HG03159 (cell line): ENCODE results near the gene TAX1BP1.

Source experiments
- ATAC-seq: cut with Tn5 transposase; IDR thresholded peaks from one replicate; pipeline ENCODE4 v1.9.1; 2021; ENCODE audit warnings: mild to moderate bottlenecking, moderate library complexity; ENCODE audit not compliant: unreplicated experiment

Gene TAX1BP1

DNA sequence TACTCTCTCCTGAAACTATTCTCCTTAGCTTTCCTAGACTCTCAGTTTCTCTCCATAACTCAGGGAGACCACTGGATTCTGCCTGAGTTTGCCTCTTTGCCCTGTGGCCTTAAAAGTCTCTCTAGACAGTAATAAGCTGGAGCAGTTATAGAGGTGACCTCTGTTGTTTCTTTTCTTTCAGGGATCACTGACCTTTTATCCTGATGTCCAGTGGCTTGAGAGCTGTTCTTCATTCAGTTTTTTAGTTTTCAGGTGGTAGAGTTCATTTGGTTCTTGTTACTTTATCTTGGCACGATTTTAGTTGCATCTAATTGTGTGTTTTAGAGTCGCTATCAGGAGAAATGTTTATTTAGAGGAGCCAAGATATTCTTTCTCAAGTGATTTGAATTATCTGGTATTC lies 37.7 kb downstream of the TAX1BP1 start:
- ATAC-seq: no peak

DNA sequence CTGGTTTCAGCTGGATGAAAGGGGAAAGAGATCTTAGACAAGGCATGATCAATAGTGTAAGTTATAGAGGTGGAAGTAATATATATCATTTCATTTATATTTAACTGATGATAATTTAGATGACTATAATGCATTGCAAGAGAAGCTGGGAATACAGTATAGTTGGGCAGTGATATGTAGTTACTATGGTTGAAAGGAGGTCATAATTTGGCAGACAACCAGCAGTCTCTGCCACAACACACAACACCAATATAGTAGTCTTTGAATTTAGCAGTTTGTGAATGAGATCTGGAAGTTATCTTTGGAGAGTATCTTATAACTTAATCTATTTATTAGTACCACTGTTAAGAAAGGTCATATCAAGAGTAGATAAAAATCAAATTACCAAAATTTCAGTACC lies 39.9 kb downstream of the TAX1BP1 start:
- ATAC-seq: no peak

DNA sequence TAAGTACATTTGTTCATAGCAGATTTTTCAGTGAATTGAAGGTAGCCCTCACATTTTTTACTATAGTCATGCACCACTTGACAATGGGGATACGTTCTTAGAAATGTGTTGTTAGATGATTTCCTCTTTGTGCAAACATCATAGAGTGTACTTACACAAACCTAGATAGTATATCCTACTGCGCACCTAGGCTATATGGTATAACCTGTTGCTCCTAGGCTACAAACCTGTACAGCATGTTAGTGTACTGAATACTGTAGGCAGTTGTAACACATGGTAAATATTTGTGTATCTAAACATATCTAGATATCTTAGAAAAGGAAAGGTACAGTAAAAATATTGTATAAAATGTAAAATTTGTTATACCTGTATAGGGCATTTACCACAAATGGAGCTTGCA lies 41.2 kb downstream of the TAX1BP1 start:
- ATAC-seq: no peak

DNA sequence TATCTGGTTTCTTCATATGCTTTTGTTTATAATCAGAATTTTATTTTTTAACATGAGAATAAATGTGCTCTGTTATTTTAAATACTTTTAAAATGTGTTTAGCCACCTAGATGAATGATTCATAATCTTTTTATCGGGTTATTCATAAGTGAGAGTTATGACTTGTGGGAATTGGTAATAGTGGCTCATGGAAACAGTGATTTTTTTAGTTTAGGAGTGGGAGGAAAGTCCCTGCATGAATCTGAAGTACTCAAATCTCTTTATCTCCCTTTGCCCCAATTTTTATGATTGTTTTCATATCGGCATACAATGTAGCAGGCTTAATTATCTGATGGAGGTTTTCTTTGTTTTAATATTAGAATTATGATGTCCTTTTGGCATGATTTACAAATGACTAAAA lies 42.9 kb downstream of the TAX1BP1 start:
- ATAC-seq: no peak

DNA sequence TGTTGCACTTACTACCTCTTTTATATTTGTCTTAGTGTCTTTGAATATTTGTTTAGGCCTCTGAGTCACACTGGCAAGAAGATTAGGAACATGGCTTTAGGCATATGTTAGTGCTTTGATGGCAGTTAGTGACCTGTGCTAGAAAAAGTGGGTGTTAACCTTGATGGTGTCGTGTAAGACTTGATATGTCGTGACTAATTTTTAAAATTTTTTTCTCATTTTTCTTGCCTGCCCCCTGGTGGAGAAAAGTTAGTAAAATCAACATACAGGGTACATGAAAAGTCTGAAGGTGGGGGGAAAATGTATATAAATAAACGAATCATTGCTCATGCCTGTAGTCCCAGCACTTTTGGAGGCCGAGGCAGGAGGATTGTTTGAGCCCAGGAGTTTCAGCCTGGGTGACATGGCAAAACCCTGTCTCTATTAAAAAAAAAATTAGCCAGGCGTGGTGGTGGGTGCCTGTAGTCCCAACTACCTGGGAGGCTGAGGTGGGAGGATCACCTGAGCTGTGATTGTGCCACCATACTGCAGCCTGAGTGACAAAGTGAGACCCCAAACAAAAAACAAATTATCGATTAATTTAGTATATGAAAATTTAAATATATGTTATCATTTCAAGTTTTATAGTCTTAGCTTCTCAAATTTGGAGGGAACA lies 44.6 kb downstream of the TAX1BP1 start:
- ATAC-seq: no peak

DNA sequence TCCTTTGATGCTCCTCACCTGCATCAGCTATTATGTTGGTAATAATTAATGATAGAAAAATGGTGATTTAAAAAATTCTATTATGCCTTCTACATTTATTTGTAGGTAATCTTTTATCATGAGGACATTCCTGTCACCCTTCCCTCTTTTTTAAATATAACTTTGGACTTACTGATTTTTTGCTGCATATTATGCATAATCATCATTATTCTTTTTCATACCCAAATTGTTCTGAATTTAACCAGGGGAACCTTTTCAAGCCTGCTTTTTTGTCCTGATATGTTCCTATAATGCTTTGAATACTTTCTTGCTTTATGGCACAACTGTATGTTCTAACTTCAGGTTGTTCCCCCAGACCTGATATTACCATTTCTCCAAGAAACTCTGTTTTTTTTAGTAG lies 48.5 kb downstream of the TAX1BP1 start:
- no peak for ATAC-seq

DNA sequence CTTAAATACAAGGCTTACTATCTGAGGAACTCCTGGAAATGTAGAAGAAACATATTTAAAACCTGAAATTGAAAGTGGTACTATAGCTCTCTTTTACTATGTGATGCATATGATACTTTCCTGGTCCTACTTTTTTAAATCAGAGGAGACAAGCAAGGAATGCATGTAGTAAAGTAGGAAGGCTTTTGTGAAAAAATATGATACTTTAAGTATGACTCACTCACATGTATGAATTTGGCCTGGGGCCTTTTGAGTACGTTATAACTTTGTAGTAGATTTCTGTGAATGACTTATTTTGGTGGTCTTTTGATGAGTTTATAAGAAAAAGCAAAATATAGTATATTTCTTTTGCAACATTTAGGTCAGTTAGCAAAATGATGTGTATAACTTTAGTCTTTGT lies 53.8 kb downstream of the TAX1BP1 start:
- ATAC-seq: no peak

DNA sequence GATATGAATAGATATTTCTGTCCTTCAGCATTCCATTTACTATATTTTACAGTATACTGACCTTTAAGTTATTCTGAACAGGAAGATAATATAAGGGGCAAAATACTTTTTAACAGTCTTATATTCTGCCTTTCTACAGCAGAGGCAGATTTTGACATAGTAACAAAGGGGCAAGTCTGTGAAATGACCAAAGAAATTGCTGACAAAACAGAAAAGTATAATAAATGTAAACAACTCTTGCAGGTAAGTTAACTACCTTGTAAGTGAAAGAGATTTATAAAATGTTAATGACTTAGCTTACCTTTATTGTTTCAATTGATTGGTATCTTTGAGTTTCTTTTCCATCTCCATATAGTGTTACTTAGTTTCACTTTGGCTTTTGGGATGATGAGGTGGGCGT lies 56.0 kb downstream of the TAX1BP1 start:
- no peak for ATAC-seq

DNA sequence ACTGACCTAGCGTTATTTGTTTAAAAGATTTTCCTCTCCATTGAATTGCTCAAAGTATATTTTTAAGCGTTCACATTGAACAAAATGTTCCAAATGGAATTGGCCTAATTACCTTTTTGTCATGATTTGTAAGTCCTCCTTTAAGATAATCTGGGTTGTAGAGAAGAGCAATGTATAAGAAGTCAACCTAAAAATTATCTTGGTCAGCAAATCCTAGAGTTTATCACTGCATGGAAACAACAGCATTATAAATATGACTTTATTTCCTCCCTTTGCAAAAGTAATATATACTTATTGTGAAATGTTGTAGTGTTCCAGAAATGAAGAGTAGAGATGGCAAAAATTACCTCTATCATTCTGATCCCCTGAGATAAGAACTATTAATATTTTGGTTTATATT lies 59.2 kb downstream of the TAX1BP1 start:
- ATAC-seq: no peak

DNA sequence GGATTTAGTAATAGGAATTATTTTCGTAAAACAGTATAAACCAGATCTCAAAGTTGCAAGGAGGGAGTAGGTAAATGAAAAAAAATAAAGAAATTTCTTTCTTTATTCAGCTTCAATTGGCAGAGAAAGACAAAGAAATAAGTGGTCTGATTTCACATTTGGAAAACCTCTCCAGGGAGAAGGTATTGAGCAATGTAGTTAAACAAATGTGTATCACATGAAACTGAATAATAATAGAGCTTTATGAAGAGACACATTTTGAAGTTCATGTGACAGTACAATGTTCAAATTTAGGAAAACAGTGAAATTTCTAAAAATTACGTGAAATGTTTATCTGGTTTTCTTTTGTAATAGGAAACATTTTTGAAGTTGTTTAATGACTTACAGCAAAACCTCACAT lies 63.0 kb downstream of the TAX1BP1 start:
- no peak for ATAC-seq

DNA sequence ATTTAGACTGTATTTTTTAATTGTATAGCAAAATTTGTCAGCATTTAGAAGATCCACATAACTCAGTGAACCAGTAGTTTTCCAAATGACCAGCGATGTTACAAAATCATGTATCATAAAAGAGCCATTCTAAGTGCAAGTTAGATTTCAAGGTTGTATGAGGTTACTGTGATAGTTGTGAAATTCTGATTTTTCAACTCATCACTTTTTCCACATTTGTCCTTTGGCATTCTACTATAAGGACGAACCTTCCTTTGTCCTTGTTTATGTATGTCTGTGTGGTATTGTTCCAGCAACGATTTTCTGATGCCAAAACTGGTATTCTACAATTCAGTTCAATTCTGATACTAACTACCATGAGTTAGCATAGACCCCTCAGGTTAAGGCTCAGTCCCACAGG lies 64.2 kb downstream of the TAX1BP1 start:
- ATAC-seq: no peak

DNA sequence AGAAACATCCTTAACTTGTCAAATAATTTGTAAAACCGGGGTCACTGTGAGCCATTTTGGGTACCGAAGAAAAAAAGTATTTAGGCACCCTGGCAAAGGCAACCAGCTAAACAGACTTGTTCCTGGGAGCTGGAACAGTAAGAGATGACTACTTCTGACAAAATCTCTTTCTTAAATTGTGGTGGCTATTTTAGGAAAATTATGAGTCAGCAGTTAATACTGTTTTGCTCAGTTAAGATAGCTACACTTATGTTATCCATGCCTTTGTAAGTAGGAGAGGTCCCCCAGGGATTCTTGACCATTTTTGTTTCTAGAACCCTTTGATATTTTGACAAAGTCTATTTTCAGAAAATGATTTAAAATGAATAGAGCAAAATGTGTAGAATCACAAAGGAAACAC lies 68.7 kb downstream of the TAX1BP1 start:
- no peak for ATAC-seq

DNA sequence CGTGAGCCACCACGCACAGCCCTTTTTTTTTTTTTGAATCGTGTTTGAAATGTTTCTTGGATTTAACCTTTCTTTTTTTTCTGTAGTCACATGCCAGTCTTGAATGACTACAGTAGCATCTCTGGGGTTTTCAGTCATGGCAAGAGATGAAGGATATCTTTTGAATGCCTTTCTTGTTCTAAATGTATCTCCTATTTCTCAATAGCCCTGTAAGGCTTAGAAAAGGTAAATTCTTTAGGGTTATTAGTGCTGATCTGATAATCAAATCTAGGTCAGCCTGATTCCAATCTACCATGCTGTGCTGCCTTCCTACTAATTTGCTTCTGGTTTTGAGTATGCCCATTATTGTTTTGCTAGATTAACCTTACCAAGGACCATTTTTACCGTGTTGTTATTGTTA lies 70.2 kb downstream of the TAX1BP1 start:
- no peak for ATAC-seq

DNA sequence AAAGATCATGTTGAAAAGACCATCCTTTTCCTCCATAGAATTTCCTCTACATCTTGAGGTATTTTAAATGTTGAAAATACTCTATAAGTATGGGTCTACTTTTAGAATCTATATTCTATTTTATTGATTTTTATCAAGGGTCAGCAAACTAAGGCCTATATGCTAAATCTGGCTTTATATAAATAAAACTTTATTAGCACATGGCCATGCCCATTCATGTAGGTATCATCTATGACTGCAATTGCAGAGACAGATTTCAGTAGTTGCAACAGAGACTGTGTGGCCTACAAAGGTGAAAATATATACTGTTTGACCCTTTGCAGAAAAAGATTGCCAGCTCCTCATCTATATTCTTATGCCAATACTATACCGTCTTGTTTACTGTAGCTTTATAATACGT lies 72.7 kb downstream of the TAX1BP1 start:
- ATAC-seq: no peak

DNA sequence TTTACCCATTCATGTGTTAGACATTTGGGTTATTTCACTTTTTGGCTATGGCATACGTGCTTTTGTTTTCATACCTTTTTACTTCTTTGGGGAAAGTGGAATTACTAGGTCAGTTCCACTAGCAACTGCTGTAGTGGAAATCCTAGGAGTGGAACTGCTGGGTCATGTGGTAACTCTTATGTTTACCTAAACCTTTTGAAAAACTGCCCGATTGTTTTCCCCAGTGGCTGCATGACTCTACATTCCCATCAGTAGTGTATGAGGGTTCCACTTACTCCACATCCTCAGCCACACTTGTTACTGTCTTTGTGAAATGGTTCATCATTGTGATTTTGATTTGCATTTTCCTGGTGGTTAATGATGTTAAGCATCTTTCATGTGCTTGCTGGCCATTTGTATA lies 82.3 kb downstream of the TAX1BP1 start:
- ATAC-seq: no peak

DNA sequence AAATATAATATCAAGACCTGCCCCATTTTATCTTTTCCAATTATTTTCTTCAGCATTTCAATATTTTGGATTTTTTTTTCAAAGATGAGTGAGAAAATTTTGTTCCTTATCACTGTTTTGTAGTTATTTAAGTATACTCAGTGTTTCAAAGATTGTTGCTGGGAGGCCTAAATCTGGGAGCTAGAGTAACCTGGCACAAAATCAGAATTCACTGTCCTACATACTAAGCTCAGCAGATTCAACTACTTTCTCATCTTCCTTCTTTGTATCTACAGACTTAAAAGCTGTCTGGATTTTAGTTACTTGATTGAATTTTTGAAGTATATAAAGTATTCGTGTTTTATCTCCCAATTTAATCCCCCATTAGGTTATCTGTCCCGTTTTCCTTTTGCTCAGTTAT lies 85.9 kb downstream of the TAX1BP1 start:
- ATAC-seq: no peak

DNA sequence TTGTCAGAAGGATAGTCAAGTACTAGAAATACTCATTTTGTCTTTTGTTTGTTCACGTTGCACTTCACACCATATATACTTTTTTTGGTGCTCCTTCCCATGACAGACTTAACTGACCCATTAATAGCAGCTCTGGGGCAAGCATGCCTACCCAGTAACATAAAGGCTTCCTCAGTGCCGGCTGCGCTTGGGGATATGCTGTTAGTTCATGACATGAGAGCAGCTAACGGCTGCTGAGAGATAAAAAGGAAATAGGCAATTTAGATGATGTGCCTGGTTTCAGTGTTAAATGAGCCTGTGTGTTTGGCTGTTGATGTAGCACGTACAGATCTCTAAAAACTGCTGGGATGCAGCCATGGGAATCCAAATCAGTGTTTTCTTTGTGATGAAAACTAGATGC lies 86.4 kb downstream of the TAX1BP1 start:
- ATAC-seq: no peak

DNA sequence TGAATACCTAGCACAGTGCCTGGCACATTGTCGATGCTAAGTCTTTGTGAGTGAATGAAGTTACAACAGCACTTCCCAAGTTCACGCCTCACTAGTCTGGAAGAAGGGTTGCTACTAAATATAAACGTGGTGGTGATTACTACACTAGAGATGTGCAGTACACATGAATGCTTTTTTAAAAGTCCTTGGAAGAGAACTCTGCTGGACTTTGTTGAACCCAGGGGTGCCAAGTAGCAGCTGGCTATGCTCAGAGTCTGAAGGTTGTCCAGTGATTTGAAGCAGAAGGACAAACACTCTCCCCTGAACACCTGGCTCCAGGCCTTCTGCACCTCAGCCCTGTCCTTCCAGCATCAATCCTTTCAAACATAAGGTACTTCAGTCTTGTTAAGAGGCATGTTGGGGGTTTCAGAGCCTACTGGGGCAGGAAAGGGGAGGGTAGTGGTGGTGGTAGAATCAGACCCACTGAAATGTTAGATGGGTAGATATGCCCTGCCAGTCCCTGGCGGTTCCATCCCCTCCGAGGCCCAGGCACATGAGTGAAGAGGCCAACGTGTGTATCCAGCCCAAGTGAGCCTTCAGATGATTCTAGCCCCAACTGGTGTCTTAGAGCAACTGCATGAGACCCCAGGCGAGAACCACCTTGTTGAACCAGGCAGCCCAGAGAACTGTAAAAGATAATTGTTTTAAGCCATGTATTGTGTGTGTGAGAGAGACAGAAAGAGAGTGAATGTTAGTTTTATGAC lies 94.4 kb downstream of the TAX1BP1 start:
- ATAC-seq: no peak

DNA sequence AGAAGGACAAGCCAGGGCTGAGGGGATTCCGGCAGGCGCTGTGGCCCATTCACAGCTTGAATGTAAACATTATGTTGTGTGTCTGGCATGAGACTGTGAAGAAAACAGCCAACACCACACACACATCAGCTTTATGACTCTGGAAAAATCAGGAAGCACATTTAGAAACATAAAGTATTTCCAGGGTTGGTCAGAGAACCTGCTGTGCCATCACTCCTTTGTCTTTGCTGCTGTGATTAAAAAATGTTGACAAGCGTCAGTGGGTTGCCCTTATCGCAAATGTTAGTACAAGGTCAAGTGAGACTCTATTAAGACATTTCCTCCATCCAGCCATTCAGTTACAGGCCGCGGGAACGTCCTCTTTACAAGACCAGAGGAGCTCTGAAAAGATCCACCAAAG lies 95.4 kb downstream of the TAX1BP1 start:
- no peak for ATAC-seq

DNA sequence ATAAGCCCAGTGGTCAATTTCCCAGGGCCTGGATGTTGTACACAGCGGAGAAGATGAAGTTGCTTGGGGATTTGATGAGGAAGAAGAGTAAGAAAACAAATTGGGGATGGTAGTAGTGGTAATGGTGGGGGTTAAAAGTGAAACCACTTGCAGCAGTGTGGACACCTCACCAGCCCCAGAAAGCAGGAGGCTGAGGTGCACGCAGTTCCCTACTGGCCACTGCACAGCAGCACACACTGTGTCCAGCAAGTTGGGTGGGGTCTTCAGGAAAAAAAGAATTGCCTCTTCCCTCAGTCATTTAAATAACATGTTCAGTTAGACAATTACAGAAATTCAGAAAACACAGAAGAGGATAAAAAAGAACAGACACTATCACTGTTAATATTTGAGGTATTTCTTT lies 96.6 kb downstream of the TAX1BP1 start:
- no peak for ATAC-seq

DNA sequence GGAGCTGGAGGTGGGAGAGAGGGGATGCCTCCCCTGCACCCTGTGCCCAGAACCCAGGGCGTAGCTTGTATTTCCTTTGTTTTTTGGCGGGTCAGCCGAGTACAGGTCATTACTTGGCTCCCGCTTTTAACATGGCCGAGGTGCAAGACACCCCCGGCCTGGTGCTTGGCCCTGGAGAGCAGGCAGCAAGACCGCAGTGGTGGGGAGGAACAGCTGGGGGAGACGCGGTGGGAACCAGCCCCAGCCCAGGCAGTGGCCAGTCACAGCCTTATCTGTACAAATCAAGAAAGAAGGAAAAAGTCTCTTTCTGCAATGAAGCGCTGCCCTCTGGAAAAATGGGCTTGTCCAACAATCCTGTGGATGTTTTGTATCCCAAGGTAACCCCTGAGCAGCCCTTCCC lies 99.1 kb downstream of the TAX1BP1 start:
- ATAC-seq: no peak

DNA sequence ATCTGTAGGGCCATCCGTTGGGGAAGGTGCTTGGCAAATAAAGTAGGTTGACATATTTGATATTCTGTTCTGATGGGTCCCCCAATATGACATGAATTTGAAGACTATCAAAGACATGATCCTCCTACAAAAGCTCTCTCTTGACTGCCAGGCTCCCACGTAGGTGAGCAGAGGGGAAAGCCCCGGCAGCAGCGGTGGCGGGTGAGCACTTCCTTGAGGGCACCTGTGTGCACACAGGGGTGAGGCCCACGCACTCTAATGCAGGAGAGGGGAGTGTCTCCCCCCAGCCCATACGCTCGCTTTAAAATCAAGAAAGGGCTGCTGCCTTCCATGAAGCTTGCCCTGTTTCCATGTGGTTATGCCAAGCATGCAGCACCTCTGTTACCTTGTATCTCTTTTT lies 100.4 kb downstream of the TAX1BP1 start:
- ATAC-seq: no peak
